ENCODE results near the gene ACTMAP.

DNA sequence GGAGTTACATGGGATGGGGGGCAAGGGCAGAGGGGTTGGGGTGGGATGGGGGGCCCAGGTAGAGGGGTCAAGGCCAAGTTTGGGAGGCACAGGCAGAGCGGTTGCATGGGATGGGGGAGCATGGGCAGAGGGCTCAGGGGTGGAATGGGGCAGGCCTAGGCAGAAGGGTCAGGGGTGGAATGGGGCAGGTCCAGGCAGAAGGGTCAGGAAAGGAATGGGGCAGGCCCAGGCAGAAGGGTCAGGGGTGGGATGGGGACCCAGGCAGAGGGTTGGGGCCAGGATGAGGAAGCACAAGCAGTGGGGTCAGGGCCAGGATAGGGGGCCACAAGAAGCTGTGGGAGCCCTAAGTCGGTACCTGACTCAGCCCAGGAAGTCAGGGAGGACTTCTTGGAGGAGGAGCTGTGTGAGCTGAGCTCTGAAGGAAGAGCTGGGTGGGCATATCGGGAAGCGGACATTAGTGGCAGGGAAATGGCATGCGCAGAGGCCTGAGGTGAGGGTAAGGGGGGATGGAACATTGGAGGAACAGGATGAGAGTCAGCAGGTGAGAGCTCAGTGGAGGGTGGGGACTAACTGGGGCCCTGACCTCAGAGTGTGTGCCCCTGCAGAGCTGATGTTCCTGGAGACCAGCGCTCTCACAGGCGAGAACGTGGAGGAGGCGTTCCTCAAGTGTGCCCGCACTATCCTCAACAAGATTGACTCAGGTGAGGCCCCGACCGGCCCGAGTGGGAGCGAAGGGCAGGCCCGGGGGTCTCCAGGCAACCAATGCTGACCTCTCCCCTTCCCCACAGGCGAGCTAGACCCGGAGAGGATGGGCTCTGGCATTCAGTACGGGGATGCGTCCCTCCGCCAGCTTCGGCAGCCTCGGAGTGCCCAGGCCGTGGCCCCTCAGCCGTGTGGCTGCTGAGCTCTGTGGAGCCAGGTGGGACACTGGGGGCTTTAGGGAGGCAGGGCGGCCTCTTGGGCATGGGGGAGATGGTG, 36.1 kb upstream of the ACTMAP start:
- TF ChIP-seq POLR2AphosphoS5 (IDR thresholded peaks at IDR 0.05; ENCODE audit: insufficient read depth in 1 of 2, low read depth in 1 of 2), result no peak
- TF ChIP-seq, protein P1, sequence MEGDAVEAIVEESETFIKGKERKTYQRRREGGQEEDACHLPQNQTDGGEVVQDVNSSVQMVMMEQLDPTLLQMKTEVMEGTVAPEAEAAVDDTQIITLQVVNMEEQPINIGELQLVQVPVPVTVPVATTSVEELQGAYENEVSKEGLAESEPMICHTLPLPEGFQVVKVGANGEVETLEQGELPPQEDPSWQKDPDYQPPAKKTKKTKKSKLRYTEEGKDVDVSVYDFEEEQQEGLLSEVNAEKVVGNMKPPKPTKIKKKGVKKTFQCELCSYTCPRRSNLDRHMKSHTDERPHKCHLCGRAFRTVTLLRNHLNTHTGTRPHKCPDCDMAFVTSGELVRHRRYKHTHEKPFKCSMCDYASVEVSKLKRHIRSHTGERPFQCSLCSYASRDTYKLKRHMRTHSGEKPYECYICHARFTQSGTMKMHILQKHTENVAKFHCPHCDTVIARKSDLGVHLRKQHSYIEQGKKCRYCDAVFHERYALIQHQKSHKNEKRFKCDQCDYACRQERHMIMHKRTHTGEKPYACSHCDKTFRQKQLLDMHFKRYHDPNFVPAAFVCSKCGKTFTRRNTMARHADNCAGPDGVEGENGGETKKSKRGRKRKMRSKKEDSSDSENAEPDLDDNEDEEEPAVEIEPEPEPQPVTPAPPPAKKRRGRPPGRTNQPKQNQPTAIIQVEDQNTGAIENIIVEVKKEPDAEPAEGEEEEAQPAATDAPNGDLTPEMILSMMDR (IDR thresholded peaks at IDR 0.05), result no peak
- no peak for TF ChIP-seq POLR2A (IDR thresholded peaks at IDR 0.05)

Data from vagina (tissue), 2 donors.